Activated CD4-positive, CD25-positive, alpha-beta regulatory T cell treated with anti-CD3 and anti-CD28 coated beads, Interleukin-2, amount 50 U/mL, for 16 hours (primary cell): ENCODE results near the gene EMD.
A peak's percentile ranks its signal among the peaks of the same experiment; 100 is the strongest.
"Not testable (repeated sequence)": the region's sequence is repeated elsewhere in the genome, so short reads cannot be mapped to it uniquely, and the experiment has no call there.

ENCODE experiments used
- DNase-seq: peaks from one replicate; pipeline ENCODE4 v3.0.0-alpha.2; 2020; ENCODE audit warnings: low read depth, low spot score

Gene EMD

GRCh38 chrX:154371017-154371788, 7.9 kb upstream of the EMD start:
- DNase-seq: peak; percentile 88

DNA sequence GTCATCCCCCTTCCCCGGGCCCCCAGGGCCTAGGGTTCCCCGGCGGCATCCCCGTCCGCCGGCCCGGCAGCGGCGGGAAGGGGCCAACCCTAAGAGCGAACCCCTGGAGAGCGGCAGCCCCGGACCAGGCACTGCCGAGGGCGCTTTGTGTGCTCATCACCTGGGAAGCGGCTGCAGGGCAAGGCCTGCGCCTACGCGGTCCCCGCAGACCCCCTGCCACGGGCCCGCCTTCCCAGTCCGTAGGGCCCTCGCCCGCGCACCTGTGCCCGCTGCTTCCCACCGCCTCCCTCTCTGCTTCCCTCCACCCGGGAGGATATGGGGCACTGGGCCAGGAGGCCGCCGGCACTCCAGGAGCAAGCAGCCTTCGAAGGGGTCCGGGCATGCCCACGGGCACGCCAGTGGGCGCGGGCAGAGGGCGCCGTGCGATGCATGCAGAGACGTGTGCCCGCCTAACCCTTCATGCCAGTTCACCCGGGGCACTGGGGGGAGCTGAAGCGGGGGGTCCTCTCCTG, 7.2 kb upstream of the EMD start:
- no peak for DNase-seq

- no peak for DNase-seq
Measured at GRCh38 chrX:154372612-154373022, 6.5 kb upstream of the EMD start.

GRCh38 chrX:154373340-154374306, 5.5 kb upstream of the EMD start:
- no peak for DNase-seq

DNA sequence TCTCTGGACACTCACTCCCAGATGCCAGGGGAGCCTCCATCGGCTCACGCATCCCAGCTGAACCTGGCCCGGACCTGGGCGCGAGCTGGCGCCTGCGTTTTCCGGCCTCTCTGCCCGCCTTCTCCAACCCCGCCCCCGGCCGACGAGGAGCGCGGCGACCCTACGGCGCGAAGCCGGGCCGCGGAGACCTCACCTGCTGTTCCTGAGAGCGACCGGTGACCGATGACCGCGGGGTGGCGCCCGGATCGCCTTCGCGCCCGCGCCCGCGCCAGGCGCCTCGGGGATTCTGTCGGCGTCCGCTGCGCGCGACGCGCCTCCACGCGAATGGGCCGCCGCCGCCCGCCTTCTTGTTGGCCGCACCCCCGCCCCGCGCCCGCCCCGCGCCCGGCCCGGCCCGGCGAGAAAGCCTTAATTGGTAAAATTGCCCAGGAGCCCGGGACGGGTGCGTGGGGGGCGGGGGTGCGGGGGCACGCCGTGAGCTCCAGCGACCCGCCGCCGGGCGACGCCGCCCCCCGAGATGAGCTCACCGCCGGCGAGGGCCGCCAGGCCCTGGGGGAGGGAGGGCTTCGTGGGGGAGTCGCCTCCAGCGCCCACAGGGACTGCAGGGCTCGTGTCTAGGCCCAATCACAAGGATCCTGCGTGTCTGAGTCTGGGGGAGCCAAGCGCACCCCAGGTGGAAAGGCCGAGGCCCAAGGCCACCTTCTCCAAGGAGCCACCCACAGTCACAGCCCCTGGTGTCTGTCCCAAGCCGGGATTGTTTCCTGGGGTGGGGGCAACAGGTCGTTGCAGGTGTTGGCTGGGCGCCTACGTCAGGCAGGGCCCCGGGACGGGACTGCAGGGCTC, 4.6 kb upstream of the EMD start, which contains the start of gene FLNA:
Gene FLNA (minus strand): TSS at position 322 of the 843 bp plus-strand sequence. CDS start 3,389 bp downstream, outside the sequence.
- DNase-seq: no peak

GRCh38 chrX:154375156-154375504, 4.0 kb upstream of the EMD start:
- DNase-seq: no peak

DNA sequence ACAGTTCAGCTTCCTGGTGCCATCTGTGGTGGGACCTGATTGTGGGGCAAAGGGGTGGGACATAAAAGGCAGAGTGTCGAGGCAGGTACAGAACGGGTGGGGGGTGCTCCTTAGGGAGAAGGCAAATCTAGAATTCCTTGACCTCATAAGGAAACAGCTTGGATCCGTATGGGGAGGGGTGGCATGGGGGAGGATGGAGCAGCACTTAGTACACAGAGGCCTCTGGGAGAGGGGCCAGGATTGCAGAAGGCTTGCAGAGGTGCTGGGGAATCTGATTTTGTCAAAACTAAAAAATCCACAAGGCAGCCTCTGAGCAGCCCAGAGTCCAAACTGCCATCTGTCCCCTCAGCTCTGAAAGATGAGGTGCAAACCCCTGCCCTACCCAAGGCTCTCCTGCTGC, 2.3 kb upstream of the EMD start:
- no peak for DNase-seq

GRCh38 chrX:154378059-154378798, 866 bp upstream of the EMD start:
- no peak for DNase-seq

- no peak for DNase-seq
Measured at GRCh38 chrX:154379569-154379951, 465 bp downstream of the EMD start.

GRCh38 chrX:154380153-154380552, 1.1 kb downstream of the EMD start:
- no peak for DNase-seq

GRCh38 chrX:154380787-154381186, 1.7 kb downstream of the EMD start:
- no peak for DNase-seq

GRCh38 chrX:154381271-154381670, 2.2 kb downstream of the EMD start:
- DNase-seq: no peak

DNA sequence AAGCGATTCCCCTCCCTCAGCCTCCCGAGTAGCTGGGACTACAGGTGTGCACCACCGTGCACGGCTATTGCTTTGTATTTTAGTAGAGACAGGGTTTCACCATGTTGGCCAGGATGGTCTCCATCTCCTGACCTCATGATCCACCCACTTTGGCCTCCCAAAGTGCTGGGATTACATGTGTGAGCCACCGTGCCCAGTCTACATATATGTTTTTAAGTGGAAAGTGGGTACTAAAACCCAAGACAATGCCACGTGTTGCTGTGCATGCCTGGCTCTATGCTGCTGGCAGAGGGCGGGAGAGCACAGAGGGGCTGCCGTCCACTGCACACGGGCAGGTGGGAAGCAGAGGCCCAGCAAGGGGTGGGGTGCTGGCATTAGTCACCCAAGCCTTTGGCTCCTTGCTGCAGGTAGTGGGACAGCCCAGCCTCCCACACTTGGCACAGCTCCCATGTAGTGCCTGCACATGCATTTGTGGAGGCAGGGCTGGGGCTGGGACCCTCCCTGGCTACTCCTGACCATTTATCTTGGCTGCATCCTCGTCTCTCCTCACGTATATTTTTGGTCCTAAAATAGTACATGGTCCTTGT, 3.5 kb downstream of the EMD start:
- DNase-seq: no peak

DNA sequence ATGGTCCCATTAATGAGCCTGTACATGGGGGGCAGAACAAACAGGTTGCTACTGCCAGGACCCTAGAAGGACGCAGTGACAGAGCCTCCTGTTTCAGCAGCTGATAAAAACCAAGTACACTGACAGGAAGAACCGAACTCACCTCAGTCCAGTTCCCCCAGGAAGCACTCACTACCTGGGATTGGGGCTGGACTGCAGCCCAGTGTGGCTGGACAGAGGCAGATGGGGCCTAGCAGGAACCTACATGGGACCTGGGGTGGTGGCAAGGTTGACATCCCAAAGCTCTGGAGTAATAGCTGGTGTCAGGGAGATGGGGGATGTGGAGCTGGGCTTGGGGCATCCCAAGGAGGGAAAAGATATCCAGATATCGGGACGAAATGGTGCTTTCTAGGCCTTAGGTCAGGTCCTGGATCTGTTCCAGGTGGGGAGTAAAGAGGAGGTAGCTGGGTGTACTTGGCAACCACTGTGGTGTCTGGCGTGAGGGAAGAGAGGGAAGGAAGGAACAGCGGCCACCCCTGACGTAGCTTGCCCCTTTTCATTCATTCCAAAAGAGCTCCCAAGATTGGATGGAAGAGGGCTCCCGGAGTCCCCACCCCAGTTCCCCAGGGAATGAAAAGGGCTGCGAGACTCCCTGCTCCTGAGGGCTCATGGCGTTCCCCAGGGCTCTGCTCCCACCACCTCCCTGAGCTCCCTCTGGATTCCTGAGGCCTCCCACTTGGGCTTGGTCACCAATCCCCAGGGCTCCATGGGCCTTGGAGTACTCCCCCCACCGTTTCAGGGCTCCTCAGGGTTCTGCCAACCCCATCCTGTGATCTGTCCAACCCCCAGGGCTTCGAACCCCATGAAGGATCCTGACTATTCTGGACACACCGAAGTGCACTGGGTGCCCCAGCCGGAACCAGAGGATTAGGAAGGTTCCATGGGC, 4.5 kb downstream of the EMD start:
- DNase-seq: no peak

DNA sequence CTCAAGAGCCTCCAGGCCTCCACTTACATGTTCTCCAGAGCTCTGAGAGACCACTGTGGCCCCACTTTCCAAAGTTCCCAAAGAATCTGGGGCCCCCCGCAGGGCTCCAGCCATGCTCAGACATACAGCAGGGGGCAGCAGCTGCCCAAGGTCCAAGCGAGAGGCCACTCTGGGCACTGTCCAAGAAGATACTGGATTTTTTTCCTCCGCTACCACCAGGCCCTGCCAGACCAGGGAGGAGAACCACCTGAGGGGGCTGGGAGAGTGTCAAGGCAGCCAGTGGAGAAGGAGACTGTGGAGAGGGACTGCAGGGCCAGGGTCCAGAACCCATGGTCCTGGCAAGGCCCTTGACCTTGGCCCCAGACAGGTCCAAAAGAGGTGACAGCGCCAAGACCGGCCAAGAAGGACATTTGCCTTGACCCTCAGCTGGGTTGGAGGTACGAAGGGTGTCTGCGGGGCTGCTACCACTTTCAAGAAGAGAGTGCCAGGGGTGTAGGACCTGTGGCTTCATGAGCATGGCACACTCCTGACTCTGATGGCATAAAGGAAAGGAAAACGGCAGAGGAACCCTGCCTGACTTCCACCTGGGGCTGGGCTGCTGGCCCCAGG, 5.3 kb downstream of the EMD start:
- no peak for DNase-seq

GRCh38 chrX:154388094-154388493, 9.0 kb downstream of the EMD start:
- DNase-seq: not testable (repeated sequence)

DNA sequence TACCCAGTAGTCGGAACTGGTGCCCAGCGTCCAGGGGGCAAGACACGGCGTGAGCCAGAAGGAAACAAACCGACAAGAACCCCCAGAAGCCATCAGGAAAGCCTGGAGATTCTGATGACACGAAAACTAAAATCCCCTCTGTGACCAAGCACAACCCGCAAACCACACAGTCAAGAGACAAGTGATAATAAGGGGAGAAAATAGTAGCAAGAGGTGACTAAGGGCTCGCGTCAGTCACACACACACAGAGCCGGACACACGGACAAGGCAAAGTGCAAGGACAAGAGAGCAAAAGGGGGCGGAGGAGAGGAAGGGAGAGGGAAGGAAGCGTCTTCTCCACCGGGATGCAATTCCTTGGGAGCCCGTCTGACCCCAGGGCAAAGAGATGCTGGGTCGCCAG, 9.6 kb downstream of the EMD start:
- not testable (repeated sequence) for DNase-seq

DNA sequence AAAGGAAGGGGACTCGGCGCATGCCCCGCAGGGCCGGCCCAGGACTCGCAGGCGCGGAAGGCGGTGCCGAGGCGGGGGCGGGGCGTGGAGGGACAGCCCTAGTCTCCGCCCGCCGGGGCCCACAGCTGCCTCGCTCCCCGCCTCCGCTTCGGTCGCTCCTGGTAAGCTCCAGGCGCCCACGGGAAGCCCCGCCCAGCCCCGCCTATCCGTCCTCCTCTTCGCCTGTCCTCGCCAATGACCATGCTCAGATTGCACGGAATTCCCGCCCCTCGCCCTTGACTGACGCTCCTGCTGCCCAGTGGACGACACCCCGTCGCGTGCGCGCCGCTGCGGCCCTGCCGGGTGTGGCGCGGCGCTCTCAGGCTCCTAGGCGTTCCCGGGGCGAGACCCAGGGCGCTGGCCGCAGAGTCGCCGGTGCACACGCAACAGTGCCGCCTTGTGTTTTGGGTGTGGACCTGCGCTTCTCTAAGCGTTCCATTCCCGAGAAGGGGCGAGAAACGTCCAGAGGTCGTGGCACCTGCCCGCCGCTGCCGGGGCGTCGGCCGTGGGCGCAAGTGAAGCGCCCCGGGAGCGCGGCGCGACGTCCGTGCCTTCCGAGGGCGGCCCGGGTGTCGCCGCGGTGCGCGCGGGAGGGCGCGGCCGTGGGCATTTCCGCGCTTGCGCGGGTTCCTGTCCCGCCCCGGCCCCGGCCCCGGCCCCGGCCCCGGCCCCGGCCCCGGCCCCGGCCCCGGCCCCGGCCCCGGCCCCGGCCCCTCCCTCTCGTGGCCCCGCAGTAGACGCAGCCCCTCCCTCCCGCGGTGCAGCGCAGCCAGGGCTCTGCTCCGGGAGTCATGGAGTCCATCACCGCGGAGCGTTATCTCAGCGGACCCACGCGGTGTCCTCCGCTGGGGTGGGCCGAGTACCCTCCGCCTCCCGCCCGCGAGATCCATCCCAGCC, 11.0 kb downstream of the EMD start:
- DNase-seq: not testable (repeated sequence)
